Measurements from ENCODE around the gene PLSCR3. TPM values are rescaled to one million over a fixed set of nuclear protein-coding genes. Genes with fewer than 3 reads are reported as not detected.

Gene PLSCR3
- total RNA-seq, 1 experiment from 2014 or later: 31.5 TPM

DNA sequence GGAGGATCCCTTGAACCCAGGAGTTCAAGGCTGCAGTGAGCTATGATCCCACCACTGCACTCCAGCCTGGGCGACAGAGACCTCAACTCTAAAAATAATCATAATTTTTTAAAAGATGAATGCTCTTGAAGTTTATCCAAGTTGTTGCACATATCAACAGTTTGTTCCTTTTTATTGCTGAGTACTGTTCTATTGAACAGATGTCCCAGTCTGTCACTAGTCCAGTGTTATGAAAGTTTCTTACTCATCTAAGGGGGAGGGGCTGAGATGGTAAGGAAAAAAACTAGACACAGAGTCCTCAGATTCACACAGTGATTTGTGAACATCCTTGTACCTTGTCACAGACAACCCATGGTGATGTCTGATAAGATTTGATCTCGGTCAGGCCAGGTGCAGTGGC, 54.1 kb downstream of the PLSCR3 start:
- Histone ChIP-seq H4K20me1 (ENCODE audit: control insufficient read depth, insufficient read depth, insufficient read length) (no peaks in the 10 kb centered on the region), H2BK15ac (ENCODE audit: low read depth, low read length) (no peak overlapping the region), H2BK12ac (ENCODE audit: insufficient read length, low read depth, low read length) (no peak overlapping the region), H3K23me2 (ENCODE audit: insufficient read length, low read depth, low read length, poor library complexity, severe bottlenecking) (no peaks in the 10 kb centered on the region), H3K18ac (ENCODE audit: insufficient read length, low read depth, low read length) (no peak overlapping the region), H2BK20ac (ENCODE audit: low read depth, low read length, poor library complexity, severe bottlenecking) (no peak overlapping the region), H4K8ac (replicated peaks; ENCODE audit: insufficient read length, low read depth, low read length) (no peak overlapping the region), H2AFZ (ENCODE audit: low read length) (no peak overlapping the region), H4K5ac (ENCODE audit: insufficient read length, low read depth, low read length) (no peak overlapping the region), H3K27ac (ENCODE audit: insufficient read length, low read depth, low read length) (no peak overlapping the region), H3K9me3 (ENCODE audit: control insufficient read depth, low read depth, low read length) (no peaks in the 10 kb centered on the region), H3K4me1 (ENCODE audit: insufficient read depth, low read length) (peaks cover 4% of the 10 kb centered on the region; the same call in 1 of the 2 replicates), H3T11ph (ENCODE audit: low read length) (no peak overlapping the region), H3K56ac (ENCODE audit: insufficient read length, low read depth, low read length) (no peak overlapping the region), H2BK5ac (ENCODE audit: insufficient read length, low read length) (no peak overlapping the region), H3K79me2 (ENCODE audit: insufficient read depth, low read length) (no peaks in the 10 kb centered on the region), H3K14ac (ENCODE audit: insufficient read depth, low read length) (no peak overlapping the region), H3K23ac (ENCODE audit: insufficient read length, low read depth, low read length) (no peak overlapping the region), H4K91ac (ENCODE audit: insufficient read length, low read depth, low read length) (no peak overlapping the region), H3K79me1 (ENCODE audit: insufficient read depth, low read depth, low read length, poor library complexity, severe bottlenecking) (no peaks in the 10 kb centered on the region), H3K4me2 (ENCODE audit: insufficient read depth, insufficient read length, low read length) (no peak overlapping the region), H3K4ac (ENCODE audit: low read depth, low read length) (no peak overlapping the region), H3K9ac (ENCODE audit: extremely low read depth, insufficient read length, low read length) (no peak overlapping the region), H3K27me3 (ENCODE audit: insufficient read depth, low read length) (no peaks in the 10 kb centered on the region), H2BK120ac (ENCODE audit: low read depth, low read length, poor library complexity, severe bottlenecking) (no peak overlapping the region), H2AK5ac (ENCODE audit: insufficient read length, low read length) (no peak overlapping the region)
- H3K9me3 Mint-ChIP-seq: no peaks in the 10 kb centered on the region
- H3K36me3 Mint-ChIP-seq (ENCODE audit: insufficient read depth in 1 of 3, low read depth in 3 of 3): peaks cover 0 to 2% (median 0%) of the 10 kb centered on the region in 3 experiments; a peak in 2 of 7 replicates
- TF ChIP-seq, protein P1, sequence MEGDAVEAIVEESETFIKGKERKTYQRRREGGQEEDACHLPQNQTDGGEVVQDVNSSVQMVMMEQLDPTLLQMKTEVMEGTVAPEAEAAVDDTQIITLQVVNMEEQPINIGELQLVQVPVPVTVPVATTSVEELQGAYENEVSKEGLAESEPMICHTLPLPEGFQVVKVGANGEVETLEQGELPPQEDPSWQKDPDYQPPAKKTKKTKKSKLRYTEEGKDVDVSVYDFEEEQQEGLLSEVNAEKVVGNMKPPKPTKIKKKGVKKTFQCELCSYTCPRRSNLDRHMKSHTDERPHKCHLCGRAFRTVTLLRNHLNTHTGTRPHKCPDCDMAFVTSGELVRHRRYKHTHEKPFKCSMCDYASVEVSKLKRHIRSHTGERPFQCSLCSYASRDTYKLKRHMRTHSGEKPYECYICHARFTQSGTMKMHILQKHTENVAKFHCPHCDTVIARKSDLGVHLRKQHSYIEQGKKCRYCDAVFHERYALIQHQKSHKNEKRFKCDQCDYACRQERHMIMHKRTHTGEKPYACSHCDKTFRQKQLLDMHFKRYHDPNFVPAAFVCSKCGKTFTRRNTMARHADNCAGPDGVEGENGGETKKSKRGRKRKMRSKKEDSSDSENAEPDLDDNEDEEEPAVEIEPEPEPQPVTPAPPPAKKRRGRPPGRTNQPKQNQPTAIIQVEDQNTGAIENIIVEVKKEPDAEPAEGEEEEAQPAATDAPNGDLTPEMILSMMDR (conservative IDR thresholded peaks at IDR 0.05): no peak
- H3K27me3 Mint-ChIP-seq (ENCODE audit: low read depth): no peaks in the 10 kb centered on the region; the same call in 1 of the 2 replicates
- peaks cover 12 to 26% of the 10 kb centered on the region in 2 experiments for H3K4me1 Mint-ChIP-seq
- no peak for DNase-seq
- no CpG with 5 or more reads among the region's 2 CpGs for WGBS (ENCODE audit: extremely low coverage, insufficient read length, low lambda C conversion rate)
- no peak overlapping the region for H3K27ac Mint-ChIP-seq
- no peak overlapping the region for H3K4me3 Mint-ChIP-seq

Other genes with a start within 250 kb of the PLSCR3 start
- gene ASGR1, start 215.2 kb downstream of the PLSCR3 start, total RNA-seq (2021): 5.2 and 5.9 TPM in 2 replicates
- 38.2 and 38.3 TPM in 2 replicates for gene DLG4, start 174.7 kb downstream of the PLSCR3 start, total RNA-seq (2021)
- 272 and 283 TPM in 2 replicates for gene ACADVL, start 174.6 kb downstream of the PLSCR3 start, total RNA-seq (2021)
- gene DVL2, start 160.0 kb downstream of the PLSCR3 start, total RNA-seq (2021): 82.9 and 84.1 TPM in 2 replicates
- gene PHF23, start 155.1 kb downstream of the PLSCR3 start, total RNA-seq (2021): 105 and 110 TPM in 2 replicates
- 261 and 266 TPM in 2 replicates for gene GABARAP, start 152.1 kb downstream of the PLSCR3 start, total RNA-seq (2021)
- 134 and 141 TPM in 2 replicates for gene CTDNEP1, start 142.8 kb downstream of the PLSCR3 start, total RNA-seq (2021)
- gene ELP5, start 142.3 kb downstream of the PLSCR3 start, total RNA-seq (2021): 46.5 and 49.6 TPM in 2 replicates
- gene CLDN7, start 132.0 kb downstream of the PLSCR3 start, total RNA-seq (2021): 174 and 177 TPM in 2 replicates
- 4.4 and 4.7 TPM in 2 replicates for gene SLC2A4, start 112.8 kb downstream of the PLSCR3 start, total RNA-seq (2021)
- 24.0 and 26.0 TPM in 2 replicates for gene YBX2, start 99.9 kb downstream of the PLSCR3 start, total RNA-seq (2021)
- 978 and 1,015 TPM in 2 replicates for gene EIF5A, start 86.9 kb downstream of the PLSCR3 start, total RNA-seq (2021)
- 62.6 and 62.7 TPM in 2 replicates for gene GPS2, start 79.2 kb downstream of the PLSCR3 start, total RNA-seq (2021)
- 54.8 and 55.4 TPM in 2 replicates for gene NEURL4, start 65.2 kb downstream of the PLSCR3 start, total RNA-seq (2021)
- 15.5 and 18.2 TPM in 2 replicates for gene ACAP1, start 58.0 kb downstream of the PLSCR3 start, total RNA-seq (2021)
- 5.3 and 5.6 TPM in 2 replicates for gene KCTD11, start 42.4 kb downstream of the PLSCR3 start, total RNA-seq (2021)
- gene TMEM95, start 39.4 kb downstream of the PLSCR3 start, total RNA-seq (2021): not detected in 2 replicates
- 10.1 and 11.2 TPM in 2 replicates for gene TNK1, start 13.4 kb downstream of the PLSCR3 start, total RNA-seq (2021)
- gene TMEM256, start 9.6 kb upstream of the PLSCR3 start, total RNA-seq (2021): 151 and 153 TPM in 2 replicates
- 70.2 and 70.5 TPM in 2 replicates for gene NLGN2, start 13.3 kb upstream of the PLSCR3 start, total RNA-seq (2021)
- gene SPEM1, start 25.8 kb upstream of the PLSCR3 start, total RNA-seq (2021): 0.33 and 0.46 TPM in 2 replicates
- gene SPEM2, start 31.1 kb upstream of the PLSCR3 start, total RNA-seq (2021): not detected in 2 replicates
- not detected in 2 replicates for gene SPEM3, start 34.3 kb upstream of the PLSCR3 start, total RNA-seq (2021)
- 8.3 and 8.6 TPM in 2 replicates for gene TMEM102, start 40.9 kb upstream of the PLSCR3 start, total RNA-seq (2021)
- gene FGF11, start 45.0 kb upstream of the PLSCR3 start, total RNA-seq (2021): 14.1 and 15.2 TPM in 2 replicates
- gene CHRNB1, start 50.5 kb upstream of the PLSCR3 start, total RNA-seq (2021): 12.7 and 13.2 TPM in 2 replicates
- 14.4 and 14.9 TPM in 2 replicates for gene ZBTB4, start 85.1 kb upstream of the PLSCR3 start, total RNA-seq (2021)
- not detected in 2 replicates for gene SLC35G6, start 86.9 kb upstream of the PLSCR3 start, total RNA-seq (2021)
- 153 and 154 TPM in 2 replicates for gene POLR2A, start 89.8 kb upstream of the PLSCR3 start, total RNA-seq (2021)
- gene TNFSF12, start 154.5 kb upstream of the PLSCR3 start, total RNA-seq (2021): 5.8 and 7.1 TPM in 2 replicates
- 0.94 and 1.4 TPM in 2 replicates for gene TNFSF13, start 164.2 kb upstream of the PLSCR3 start, total RNA-seq (2021)
- 80.6 and 83.1 TPM in 2 replicates for gene SENP3, start 167.4 kb upstream of the PLSCR3 start, total RNA-seq (2021)
- 0.37 and 0.42 TPM in 2 replicates for gene CD68, start 185.1 kb upstream of the PLSCR3 start, total RNA-seq (2021)
- gene MPDU1, start 189.3 kb upstream of the PLSCR3 start, total RNA-seq (2021): 73.1 and 76.1 TPM in 2 replicates
- 7.7 TPM in 2 replicates for gene SOX15, start 195.6 kb upstream of the PLSCR3 start, total RNA-seq (2021)
- 36.1 and 36.4 TPM in 2 replicates for gene FXR2, start 220.4 kb upstream of the PLSCR3 start, total RNA-seq (2021)
- gene SAT2, start 233.3 kb upstream of the PLSCR3 start, total RNA-seq (2021): 72.1 and 77.6 TPM in 2 replicates
- gene SHBG, start 235.6 kb upstream of the PLSCR3 start, total RNA-seq (2021): 1.5 and 1.6 TPM in 2 replicates

Measured in H9 (cell line).